ENCODE data around the gene BAIAP2L1.

BAIAP2L1 gene

DNA sequence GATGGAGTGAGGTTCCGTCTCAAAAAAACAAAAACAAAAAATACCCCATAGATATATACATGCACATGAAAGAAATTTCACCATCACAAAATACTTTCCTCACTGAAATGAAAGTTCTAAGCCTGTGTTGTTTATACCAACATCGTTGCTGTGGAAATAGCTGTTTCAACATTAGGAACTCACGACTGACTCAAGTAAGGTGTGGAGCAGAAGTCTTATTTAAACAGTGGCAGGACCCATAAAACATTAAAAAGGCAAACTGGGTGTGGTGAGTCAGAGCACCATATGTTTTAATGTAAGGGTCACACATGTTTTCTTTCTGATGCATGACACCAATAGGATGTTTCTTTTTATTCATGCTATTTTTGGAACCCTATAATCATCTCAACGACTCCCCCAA lies 48.3 kb downstream of the BAIAP2L1 start:
- no peak overlapping the region for H3K4me3 ChIP-seq (ENCODE audit: low read depth, low read length)
- TF ChIP-seq, protein P1, sequence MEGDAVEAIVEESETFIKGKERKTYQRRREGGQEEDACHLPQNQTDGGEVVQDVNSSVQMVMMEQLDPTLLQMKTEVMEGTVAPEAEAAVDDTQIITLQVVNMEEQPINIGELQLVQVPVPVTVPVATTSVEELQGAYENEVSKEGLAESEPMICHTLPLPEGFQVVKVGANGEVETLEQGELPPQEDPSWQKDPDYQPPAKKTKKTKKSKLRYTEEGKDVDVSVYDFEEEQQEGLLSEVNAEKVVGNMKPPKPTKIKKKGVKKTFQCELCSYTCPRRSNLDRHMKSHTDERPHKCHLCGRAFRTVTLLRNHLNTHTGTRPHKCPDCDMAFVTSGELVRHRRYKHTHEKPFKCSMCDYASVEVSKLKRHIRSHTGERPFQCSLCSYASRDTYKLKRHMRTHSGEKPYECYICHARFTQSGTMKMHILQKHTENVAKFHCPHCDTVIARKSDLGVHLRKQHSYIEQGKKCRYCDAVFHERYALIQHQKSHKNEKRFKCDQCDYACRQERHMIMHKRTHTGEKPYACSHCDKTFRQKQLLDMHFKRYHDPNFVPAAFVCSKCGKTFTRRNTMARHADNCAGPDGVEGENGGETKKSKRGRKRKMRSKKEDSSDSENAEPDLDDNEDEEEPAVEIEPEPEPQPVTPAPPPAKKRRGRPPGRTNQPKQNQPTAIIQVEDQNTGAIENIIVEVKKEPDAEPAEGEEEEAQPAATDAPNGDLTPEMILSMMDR (IDR thresholded peaks at IDR 0.05; ENCODE audit: low read depth, low read length) = no peak
- DNase-seq (ENCODE audit: low read depth, low spot score) = peak; percentile 84
- in situ Hi-C loops (cut with HindIII; ENCODE audit: low sequenced_read_pairs) = no loop called here

DNA sequence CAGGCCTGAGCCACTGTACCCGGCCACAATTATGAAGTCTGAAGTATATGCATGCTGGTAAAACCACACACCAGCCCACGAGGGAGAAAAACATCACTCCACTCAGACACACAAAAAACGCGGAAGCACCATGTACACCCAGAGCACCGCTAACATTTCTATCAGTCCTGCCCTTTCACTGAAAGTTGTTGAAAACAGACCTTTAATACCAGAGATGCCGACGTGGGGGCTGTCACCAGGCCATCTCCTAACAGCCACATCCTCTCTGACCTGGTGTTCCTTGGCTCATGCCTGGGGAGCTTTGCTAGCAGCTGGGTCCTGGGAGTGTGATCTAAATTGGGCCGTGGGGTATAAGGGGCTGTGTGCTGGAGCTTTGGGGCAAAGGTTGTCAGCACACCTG lies 49.8 kb downstream of the BAIAP2L1 start:
- no peak for DNase-seq (ENCODE audit: low read depth, low spot score)
- no peak overlapping the region for H3K4me3 ChIP-seq (ENCODE audit: low read depth, low read length)
- in situ Hi-C loops (cut with HindIII; ENCODE audit: low sequenced_read_pairs) = no loop called here
- TF ChIP-seq, protein P1 (IDR thresholded peaks at IDR 0.05; ENCODE audit: low read depth, low read length) = no peak

DNA sequence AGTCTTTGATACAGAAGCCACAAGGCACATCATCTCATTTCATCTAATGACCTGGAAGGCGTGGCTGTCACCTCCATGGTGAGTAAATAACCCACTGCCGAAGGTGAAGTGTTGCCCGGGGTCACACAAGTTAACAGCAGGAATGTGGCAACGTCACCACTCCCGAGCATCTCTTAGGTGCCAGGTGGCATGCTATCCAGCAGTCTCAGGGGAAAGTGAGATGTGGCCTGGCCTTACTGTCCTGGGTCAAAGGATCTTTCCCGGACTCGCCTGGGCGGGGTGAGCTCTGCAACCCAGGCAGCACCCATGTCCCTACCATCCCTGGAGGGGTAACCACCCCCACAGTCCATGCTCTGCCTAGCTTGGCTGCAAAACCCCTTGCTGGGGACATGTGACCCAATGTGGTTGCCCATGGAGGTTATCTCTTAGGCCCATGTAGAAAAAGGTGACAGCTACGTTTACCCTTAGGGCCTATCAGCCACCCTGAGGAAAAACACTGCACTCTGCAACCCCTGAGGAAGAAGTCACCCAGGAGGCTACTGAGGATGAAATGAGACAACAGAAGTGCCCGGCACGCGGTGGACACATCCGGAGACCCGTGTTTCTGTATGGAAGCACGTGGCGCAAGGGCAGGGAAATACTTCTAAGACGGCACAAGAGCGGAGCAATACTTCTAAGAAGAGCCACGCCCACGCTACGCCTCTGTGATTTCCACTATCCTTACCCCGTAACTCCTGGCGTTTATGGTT lies 52.0 kb downstream of the BAIAP2L1 start:
- no peak overlapping the region for H3K4me3 ChIP-seq (ENCODE audit: low read depth, low read length)
- in situ Hi-C loops (cut with HindIII; ENCODE audit: low sequenced_read_pairs) = no loop called here
- TF ChIP-seq, protein P1 (IDR thresholded peaks at IDR 0.05; ENCODE audit: low read depth, low read length) = no peak
- DNase-seq (ENCODE audit: low read depth, low spot score) = no peak

DNA sequence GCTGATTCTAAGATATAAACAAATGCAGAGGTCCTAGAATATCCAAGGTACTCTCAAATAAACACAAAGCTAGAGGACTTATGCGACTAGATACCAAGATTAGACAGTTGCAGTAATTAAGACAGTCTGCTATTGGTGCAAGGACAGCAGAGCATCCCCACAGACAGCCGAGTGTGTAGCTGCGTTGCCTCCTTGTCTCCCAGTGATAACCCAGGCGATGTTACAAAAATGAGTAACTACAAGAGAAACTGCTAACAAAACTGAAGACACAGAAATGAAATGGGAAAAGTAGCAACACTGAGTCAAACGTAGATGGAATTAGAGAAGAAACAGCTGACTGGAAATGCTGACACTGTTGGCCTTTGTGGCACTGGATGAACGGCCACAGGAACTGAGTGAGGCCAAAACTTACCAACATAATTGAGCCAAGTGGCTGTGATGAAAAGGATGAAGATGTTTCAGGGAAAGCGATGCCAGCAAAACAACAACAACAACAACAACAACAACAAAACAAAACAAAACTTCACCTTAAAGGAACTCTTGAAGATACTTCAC lies 54.3 kb downstream of the BAIAP2L1 start:
- DNase-seq (ENCODE audit: low read depth, low spot score) = no peak
- in situ Hi-C loops (cut with HindIII; ENCODE audit: low sequenced_read_pairs) = no loop called here
- H3K4me3 ChIP-seq (ENCODE audit: low read depth, low read length) = no peak overlapping the region
- TF ChIP-seq, protein P1 (IDR thresholded peaks at IDR 0.05; ENCODE audit: low read depth, low read length) = no peak

DNA sequence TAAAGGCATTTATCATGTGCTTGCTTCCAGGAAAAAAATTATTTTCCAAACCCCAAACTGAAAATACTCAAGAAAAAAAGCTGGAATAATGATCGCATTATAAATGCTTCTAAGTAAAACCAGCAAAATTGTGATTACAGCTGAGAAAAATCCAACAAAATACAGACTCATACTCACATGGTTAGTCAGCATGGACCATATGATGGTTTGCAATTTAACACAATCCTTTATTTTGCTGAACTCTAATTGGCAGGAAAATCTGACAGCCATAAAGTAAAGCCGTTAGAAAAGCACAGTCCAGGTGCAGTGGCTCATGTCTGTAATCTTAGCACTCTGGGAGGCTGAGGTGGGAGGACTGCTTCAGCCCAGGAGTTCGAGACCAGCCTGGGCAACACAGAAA lies 59.8 kb downstream of the BAIAP2L1 start:
- in situ Hi-C loops (cut with HindIII; ENCODE audit: low sequenced_read_pairs) = no loop called here
- H3K4me3 ChIP-seq (ENCODE audit: low read depth, low read length) = no peak overlapping the region
- DNase-seq (ENCODE audit: low read depth, low spot score) = peak; percentile 60
- TF ChIP-seq, protein P1 (IDR thresholded peaks at IDR 0.05; ENCODE audit: low read depth, low read length) = no peak

DNA sequence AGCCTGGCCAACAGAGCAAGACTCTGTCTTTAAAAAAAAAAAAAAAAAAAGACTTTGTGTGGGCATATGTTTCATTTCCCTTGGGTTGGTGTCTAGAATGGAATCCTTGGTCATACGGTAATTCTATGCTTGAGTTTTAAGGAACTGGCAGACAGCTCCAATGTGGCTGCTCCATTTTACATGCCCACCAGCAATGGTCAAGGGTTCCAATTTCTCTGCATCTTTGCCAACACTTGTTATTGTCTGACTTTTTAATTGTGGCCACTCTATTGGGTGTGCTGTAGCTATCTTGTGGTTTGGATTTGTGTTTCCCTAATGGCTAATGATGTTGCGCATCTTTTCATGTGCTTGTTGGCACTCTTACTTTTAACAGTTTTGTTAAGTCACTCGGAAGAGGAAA lies 61.8 kb downstream of the BAIAP2L1 start:
- DNase-seq (ENCODE audit: low read depth, low spot score) = no peak
- H3K4me3 ChIP-seq (ENCODE audit: low read depth, low read length) = no peak overlapping the region
- in situ Hi-C loops (cut with HindIII; ENCODE audit: low sequenced_read_pairs) = no loop called here
- TF ChIP-seq, protein P1 (IDR thresholded peaks at IDR 0.05; ENCODE audit: low read depth, low read length) = no peak
